Retinal pigment epithelial cell (primary cell): Measurements from ENCODE around the gene TSPEAR.

ENCODE experiments used
- DNase-seq: peaks from one replicate; pipeline ENCODE4 v3.0.0-alpha.2; 2010; ENCODE audit warnings: low read depth
- H3K4me3 ChIP-seq: 2 replicates; pipeline ENCODE4 v1.5.1; 2011; ENCODE audit warnings: mild to moderate bottlenecking, low read length, control low read depth, moderate library complexity
- CTCF ChIP-seq: conservative IDR thresholded peaks from 2 replicates; pipeline ENCODE4 v1.5.1; 2011; ENCODE audit warnings: low read depth, low read length, control low read depth, inconsistent platforms

The TSPEAR gene

DNA sequence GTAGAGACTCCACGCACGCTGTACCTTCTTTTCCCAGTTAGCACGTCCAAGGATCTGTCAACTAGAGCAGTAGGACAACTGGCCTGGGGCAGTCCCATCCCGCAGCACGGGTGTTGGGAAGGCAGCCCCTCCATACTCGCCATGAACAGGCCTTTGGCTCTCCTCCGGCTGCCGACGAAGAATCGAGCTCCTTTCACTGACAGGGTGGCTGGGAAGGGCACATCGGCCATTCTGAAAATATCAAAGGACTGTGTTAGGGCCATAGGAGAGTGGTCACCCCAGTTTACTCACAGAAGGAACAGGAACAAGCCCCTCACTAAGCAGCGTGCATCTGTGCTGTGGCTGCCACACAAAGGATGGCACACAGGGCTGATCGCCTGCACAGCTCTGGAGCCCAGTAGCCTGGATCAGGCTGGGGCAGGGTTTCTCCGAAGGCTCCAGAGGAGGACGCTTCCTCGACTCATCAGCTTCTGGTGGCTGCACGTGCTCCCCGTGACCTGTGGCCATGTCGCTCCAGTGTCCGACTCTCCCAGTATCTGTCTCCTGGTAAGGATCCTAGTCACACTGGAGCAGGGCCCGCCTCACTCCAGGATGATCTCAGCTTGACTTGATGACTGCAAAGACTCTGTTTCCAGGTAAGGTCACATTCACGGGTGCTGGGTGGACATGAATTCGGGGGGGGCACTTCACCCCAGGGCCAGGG, 180.3 kb downstream of the TSPEAR start:
- DNase-seq: no peak
- no peak overlapping the region for H3K4me3 ChIP-seq
- no peak for TF ChIP-seq CTCF

DNA sequence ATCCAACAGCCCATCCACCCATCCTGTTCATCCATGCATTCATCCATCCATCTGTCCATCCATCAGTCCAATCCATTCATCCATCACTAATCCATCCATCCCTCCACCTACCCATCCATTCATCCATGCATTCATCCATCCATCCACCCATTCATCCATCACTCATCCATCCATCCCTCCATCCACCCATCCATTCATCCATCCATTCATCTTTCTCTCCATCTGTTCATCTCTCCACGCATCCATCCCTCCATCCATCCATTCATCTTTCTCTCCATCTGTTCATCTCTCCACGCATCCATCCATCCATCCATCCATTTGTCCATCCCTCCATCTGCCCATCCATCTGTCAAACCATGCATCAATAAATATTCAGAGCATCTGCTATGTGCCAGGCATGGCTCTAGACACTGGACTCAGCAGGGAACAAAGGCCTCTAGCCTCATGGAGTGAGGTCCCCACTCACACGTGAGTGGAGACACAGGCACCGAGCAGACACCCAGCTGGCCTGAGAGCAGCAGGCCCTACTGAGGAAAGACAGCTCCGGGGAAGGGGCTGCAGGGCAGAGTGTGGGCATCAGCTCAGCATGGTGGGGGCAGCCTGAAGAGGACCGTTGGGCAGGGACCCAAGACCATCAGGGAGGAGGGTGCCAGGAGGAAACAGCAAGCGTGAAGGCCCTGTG, 181.0 kb downstream of the TSPEAR start:
- H3K4me3 ChIP-seq: no peak overlapping the region
- TF ChIP-seq CTCF: no peak
- no peak for DNase-seq

DNA sequence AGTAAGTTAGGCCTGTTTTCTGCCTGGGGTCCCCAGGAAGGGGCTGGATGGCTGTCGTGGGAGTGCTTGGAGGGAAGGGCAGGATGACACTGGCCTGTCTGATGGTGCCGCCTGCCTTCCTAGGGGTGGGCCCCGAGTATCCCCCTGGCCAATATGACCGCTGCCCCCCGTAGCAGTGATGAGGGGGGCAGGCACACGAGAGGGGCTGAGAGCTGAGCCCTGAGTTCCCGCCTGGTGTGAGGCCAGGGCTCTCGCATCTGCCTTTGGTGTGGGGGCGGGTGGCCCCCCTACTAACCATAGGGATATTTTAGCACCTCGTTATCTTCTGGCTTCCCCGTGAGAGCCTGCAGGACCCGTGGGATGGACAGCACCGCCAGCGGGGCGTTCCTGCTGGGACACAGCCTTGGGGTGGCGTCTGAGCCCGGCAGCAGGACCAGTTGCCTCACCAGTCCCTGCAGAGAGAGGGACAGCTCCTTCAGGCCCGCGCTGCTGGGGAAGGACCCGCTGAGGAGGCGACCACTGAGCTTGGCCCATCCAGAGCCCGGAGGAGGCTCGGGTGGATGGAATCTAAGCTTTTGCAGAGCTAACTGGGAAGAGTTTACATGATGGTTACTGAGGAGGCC, 181.8 kb downstream of the TSPEAR start:
- TF ChIP-seq CTCF: no peak
- no peak overlapping the region for H3K4me3 ChIP-seq
- no peak for DNase-seq

- no peak for TF ChIP-seq CTCF
- DNase-seq: no peak
- H3K4me3 ChIP-seq: no peak overlapping the region
Measured at GRCh38 chr21:44529011-44529421, 182.4 kb downstream of the TSPEAR start.

DNA sequence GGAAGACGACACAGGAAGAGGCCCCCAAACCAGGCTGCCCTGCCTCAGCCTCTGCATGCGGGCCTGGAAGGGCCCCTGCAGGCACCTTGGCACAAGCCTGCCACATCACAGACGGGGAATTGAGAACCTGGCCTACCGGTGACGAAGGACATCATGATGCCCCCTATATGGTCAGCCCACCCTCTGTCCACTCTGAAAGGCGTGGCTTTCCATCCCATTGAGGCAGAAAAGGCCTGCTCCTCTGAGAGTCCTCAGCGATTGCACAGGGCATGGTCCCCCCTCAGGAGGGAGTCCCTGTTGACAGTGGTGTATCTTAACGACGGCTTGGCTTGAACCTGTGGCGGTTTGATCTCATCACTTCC, 182.8 kb downstream of the TSPEAR start:
- no peak for TF ChIP-seq CTCF
- no peak overlapping the region for H3K4me3 ChIP-seq
- DNase-seq: no peak

GRCh38 chr21:44527983-44528633, 183.3 kb downstream of the TSPEAR start:
- H3K4me3 ChIP-seq: no peak overlapping the region
- no peak for DNase-seq
- no peak for TF ChIP-seq CTCF
